Nephron progenitor cell (in vitro differentiated cells): ENCODE data around the gene CAMP.

Experiments used
- DNase-seq: peaks from one replicate; pipeline ENCODE4 v3.0.0; 2021
- H3K27ac Mint-ChIP-seq: 2 replicates; pipeline ENCODE4 v1.8.0; 2021; ENCODE audit warnings: mild to moderate bottlenecking, moderate library complexity, mixed read lengths
- H3K27me3 Mint-ChIP-seq: 2 replicates; pipeline ENCODE4 v1.8.0; 2021; ENCODE audit warnings: mild to moderate bottlenecking, low read depth, mixed read lengths; ENCODE audit not compliant: poor library complexity
- H3K36me3 Mint-ChIP-seq: 2 replicates; pipeline ENCODE4 v1.8.0; 2021; ENCODE audit warnings: low read depth, mixed read lengths
- H3K4me1 Mint-ChIP-seq: 2 replicates; pipeline ENCODE4 v1.8.0; 2021; ENCODE audit warnings: mixed read lengths
- H3K4me3 Mint-ChIP-seq: 2 replicates; pipeline ENCODE4 v1.8.0; 2021; ENCODE audit warnings: mild to moderate bottlenecking, moderate library complexity, mixed read lengths
- H3K9me3 Mint-ChIP-seq: 2 replicates; pipeline ENCODE4 v1.8.0; 2021; ENCODE audit warnings: mild to moderate bottlenecking, moderate library complexity, mixed read lengths
- CTCF ChIP-seq: fragments of 200-600 bp; sonication (generic); IDR thresholded peaks from 2 replicates; pipeline ENCODE4 v1.5.0; 2021; ENCODE audit warnings: antibody characterized with exemption

CAMP gene

DNA sequence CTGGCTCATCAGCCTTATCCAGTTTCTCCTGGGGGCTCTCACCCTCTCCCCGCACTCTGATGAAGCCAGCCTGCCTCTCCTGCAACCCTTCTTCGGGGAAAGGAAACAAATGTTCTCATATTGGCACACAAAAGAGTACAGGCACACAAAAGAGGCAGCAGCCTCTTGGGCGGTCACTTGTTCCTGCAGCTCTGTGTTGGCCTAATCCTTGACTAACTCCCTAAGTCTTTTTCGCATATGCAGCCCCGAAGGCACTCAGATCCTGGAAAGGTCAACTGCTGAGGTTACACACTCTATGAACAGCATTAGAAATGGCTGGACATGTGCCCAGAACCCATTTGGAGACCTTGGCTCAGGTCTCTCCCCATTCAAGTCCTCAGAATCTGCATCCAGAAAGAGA is 7.4 kb upstream of the CAMP start:
- Mint-ChIP-seq H3K4me1 (no peaks in the 10 kb centered on the region), H3K4me3 (no peak overlapping the region), H3K36me3 (no peaks in the 10 kb centered on the region), H3K27ac (no peak overlapping the region), H3K27me3 (peaks cover 33% of the 10 kb centered on the region), H3K9me3 (no peaks in the 10 kb centered on the region)
- no peak for DNase-seq
- TF ChIP-seq CTCF, result no peak

DNA sequence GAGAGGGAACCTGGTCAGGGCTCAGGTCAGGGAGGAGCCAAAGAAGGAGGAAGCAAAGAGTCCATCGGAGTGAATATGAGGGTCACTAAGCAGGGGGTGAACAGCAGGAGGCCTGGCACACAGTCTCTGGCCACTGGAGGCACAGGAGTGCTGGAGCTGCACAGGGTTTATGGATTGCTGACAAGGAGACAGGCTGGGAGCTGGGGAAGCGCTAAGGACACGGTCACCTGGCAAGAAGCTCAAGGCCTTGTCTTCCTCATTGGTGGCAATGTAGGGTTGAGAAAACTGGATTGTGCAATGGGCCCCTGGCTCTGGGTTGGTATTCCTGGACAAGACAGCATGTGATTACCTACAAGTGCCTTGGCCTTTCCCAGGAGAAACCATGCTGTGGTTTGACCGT is 5.8 kb upstream of the CAMP start:
- H3K4me1 Mint-ChIP-seq, result no peaks in the 10 kb centered on the region
- no peak overlapping the region for H3K4me3 Mint-ChIP-seq
- TF ChIP-seq CTCF, result no peak
- H3K27ac Mint-ChIP-seq, result no peak overlapping the region
- peaks cover 33% of the 10 kb centered on the region for H3K27me3 Mint-ChIP-seq
- DNase-seq, result no peak
- no peaks in the 10 kb centered on the region for H3K9me3 Mint-ChIP-seq
- no peaks in the 10 kb centered on the region for H3K36me3 Mint-ChIP-seq

DNA sequence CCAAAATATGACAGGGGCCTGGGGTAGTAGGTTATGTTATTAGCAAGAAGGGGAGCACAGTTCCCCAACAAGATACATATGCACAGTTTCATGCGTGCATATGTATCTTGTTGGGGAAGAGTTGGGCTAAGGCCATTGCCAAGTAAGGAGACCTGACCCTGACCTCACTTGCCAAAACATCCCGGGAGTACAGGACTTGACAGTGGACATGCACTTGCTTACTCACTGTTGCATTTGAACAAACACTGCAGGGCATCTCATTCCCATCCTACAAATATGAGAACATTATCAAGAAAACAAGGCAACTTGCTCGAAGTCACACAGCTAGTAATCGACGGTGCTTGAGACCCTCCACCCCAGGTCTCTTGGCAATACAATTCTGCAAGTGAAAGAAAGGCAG is 4.8 kb upstream of the CAMP start:
- DNase-seq, result no peak
- TF ChIP-seq CTCF, result no peak
- H3K9me3 Mint-ChIP-seq, result no peaks in the 10 kb centered on the region
- H3K4me1 Mint-ChIP-seq, result no peaks in the 10 kb centered on the region
- no peak overlapping the region for H3K4me3 Mint-ChIP-seq
- H3K36me3 Mint-ChIP-seq, result no peaks in the 10 kb centered on the region
- H3K27me3 Mint-ChIP-seq, result peaks cover 33% of the 10 kb centered on the region
- no peak overlapping the region for H3K27ac Mint-ChIP-seq

DNA sequence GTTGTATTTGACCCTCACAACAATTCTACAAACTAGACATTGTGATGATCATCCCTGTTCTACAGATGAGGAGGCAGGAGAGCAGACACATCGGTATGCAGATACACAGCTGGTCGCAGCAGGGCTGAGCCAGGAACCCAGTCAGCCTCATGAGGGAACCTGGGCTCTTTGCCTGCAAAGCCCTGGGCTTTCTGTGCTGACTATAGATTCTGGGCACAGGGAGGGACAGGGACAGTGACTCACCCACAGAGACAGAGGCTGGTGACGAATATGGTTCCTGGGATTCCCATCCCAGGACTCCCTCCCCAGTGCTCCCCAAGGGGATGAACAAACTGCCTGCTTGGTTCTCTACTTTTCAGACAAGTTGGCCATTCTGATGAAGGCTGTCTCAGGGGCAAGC is 3.8 kb upstream of the CAMP start:
- Mint-ChIP-seq H3K4me1 (no peaks in the 10 kb centered on the region), H3K4me3 (no peak overlapping the region), H3K36me3 (no peaks in the 10 kb centered on the region), H3K27ac (no peak overlapping the region), H3K27me3 (peaks cover 33% of the 10 kb centered on the region), H3K9me3 (no peaks in the 10 kb centered on the region)
- TF ChIP-seq CTCF, result no peak
- no peak for DNase-seq

DNA sequence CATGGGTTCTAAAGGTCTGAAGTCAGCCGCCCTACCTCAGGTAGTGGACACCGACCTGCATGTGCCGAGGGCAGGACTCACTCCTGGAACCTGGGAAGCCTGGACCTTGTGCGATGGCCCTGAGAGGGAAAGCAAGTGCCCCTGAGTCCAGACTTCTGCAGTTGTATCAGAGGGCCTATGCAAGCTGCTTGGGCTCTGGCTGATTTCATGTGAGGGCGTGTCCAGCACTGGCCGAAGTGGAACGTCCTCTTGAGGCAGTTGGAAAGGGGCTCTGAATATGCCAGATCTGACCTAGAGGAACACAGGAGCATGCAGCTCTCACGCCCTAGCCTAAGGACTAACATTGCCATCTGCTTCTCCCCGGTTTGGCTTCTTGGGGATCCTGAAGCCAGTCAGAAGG is 2.5 kb upstream of the CAMP start:
- Mint-ChIP-seq H3K27me3 (peaks cover 26% of the 10 kb centered on the region), H3K4me1 (no peaks in the 10 kb centered on the region), H3K9me3 (no peaks in the 10 kb centered on the region), H3K27ac (no peak overlapping the region), H3K4me3 (no peak overlapping the region), H3K36me3 (no peaks in the 10 kb centered on the region)
- TF ChIP-seq CTCF, result no peak
- no peak for DNase-seq

DNA sequence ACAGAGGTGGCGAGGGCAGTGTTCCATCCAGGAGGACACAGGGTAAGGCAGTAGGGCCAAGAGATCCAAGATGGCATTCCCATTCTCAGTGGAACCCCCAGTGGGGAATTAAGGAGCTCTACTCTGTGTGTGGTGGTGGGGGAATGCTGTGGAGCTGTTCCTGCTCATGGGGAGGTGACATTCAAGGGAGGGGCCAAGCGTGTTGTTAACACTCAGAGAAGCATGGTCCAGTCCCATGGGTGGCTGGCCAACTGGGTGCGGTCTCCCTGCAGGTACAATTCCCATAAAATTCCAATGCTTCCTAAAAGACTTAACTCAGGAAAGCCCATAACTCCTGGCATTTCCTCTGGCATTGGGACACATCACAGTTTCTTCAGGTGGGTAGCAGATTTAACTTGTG is 2.3 kb downstream of the CAMP start:
- Mint-ChIP-seq H3K4me3 (no peak overlapping the region), H3K27ac (no peak overlapping the region), H3K4me1 (no peaks in the 10 kb centered on the region), H3K36me3 (no peaks in the 10 kb centered on the region), H3K9me3 (no peaks in the 10 kb centered on the region), H3K27me3 (peaks cover 12% of the 10 kb centered on the region)
- no peak for TF ChIP-seq CTCF
- no peak for DNase-seq
